Stimulated activated CD4-positive, alpha-beta T cell treated with anti-CD3 and anti-CD28 coated beads, Interleukin-1b, Interleukin-23, amount 100 ng/mL, for 24 hours (primary cell): ENCODE measurements around the gene CELF5.

Source experiments
- DNase-seq, 4 experiments: peaks; one replicate each; pipeline ENCODE4 v3.0.0-alpha.2; 2020; ENCODE audit warnings: low read depth in 4 of 4, low spot score in 1 of 4

The CELF5 gene

GRCh38 chr19:3238066-3238561 lies 13.7 kb downstream of the CELF5 start:
- DNase-seq, result no peak

DNA sequence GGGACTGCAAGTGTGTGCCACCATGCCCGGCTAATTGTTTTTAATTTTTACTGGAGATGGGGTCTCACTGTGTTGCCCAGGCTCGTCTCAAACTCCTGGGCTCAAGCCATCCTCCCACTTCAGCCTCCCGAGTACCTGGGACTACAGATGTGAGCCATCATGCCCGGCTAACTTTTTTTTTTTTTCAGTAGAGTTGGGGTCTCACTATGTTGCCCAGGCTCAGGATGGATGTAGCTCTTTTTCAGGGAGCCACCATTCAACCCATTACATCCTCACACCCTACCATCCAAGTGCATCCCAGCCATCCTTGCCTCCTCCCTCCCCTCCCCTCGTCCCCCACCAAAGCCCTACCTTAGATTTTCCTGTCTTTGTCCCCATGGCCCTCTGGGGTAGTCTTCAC lies 14.9 kb downstream of the CELF5 start:
- no peak for DNase-seq

- peak; percentile 19 to 41 (median 28) for DNase-seq
Measured at GRCh38 chr19:3243819-3244700, 19.6 kb downstream of the CELF5 start.

DNA sequence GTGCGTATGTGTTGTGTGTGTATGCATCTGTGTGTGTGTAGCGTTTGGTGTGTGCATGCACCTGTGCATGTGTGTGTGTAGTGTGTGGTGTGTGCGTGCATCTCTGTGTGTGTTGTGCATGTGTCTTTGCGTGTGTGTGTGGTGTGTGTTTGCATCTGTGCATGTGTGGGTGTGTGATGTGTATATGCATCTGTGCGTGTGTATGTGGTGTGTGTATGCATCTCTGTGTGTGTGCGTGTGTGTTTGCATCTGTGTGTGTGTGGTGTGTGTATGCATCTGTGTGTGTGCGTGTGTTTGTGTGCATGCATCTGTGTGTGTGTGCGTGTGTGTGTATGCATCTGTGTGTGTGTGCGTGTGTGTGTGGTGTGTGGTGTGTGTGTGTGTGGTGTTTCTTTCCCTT lies 20.6 kb downstream of the CELF5 start:
- no peak for DNase-seq

DNA sequence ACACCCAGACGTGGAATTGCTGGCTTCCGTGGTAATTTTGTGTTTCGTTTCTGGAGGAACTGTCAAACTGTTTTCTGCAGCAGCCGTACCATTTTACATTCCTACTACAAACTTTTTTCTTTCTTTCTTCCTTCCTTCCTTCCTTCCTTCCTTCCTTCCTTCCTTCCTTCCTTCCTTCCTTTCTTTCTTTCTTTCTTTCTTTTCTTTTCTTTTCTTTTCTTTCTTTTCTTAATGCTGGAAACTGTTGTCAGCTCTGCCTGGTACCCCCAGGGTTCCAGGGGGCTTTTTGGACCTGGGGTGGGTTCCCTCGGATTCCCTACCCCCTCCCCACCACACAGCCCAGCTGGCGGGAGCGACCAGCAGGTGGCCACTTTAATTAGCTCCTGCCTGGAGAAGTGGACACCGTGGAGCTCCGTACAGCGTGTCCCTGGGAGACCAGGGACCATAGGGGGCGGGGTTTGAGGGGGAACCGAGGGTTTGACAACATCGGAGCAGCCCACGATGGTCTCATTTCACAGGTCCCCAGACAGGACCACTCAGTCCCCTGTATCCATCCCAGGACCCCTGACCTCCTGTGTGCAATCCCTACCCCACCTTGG lies 24.4 kb downstream of the CELF5 start:
- DNase-seq, result no peak

DNA sequence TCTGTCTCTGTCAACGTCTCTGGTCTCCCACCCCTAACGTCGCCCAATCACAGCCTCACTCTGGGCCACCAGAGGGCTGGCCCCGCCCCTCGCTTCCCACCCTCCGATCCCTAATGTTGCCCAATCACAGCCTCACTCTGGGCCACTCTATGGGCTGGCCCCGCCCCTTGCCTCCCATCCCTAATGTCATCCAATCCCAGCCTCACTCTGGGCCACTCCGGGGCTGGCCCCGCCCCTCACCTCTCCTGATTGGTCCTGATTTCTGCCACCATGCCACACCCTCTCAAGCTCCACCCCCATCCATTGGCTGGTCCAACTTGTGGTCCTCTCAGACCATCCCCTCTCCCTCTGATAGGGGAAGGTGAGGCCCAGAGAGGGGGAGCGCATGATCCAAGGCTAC lies 24.9 kb downstream of the CELF5 start:
- DNase-seq, result peak in 1 of 4 experiments; percentile 16

GRCh38 chr19:3250675-3251074 lies 26.2 kb downstream of the CELF5 start:
- DNase-seq, result peak; percentile 11 to 44 (median 26)

- no peak for DNase-seq
Measured at GRCh38 chr19:3251229-3251628, 26.8 kb downstream of the CELF5 start.

DNA sequence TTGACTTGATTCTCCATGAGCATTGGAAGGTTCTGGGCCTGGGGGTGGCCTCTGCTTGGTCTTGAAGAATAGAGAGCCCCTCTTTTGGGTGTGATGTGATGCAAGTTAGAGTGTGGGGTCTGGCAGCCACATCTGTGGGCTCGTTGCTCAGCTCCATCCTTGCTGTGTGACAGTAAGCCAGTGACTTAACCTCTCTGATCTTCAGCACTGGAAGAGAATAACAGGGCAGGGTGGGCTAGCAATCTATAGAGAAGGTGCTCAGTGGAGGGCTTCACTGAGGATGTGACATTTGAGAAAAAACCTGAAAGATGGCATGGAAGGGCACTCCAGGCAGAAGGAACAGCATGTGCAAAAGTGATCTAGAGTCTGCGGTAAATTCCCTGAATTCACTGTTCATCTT lies 28.2 kb downstream of the CELF5 start:
- DNase-seq, result no peak

GRCh38 chr19:3253270-3253669 lies 28.8 kb downstream of the CELF5 start:
- no peak for DNase-seq

DNA sequence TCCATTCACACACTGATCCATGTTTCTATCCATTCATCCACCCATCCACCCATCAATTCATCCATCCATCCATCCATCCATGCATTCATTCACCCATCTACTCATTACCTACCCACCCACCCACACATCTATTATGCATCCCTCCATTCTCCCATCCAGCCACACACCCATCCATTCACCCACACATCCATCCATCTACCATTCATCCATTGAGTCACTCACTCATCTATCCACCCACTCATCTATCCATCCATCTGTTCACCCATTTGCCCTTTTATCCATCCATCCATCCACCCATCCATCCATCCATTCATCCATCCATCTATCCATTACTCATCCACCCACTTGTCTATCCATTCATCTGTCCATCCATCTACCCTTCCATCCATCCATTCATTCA lies 30.1 kb downstream of the CELF5 start:
- DNase-seq, result no peak

GRCh38 chr19:3257071-3257470 lies 32.6 kb downstream of the CELF5 start:
- DNase-seq, result no peak

DNA sequence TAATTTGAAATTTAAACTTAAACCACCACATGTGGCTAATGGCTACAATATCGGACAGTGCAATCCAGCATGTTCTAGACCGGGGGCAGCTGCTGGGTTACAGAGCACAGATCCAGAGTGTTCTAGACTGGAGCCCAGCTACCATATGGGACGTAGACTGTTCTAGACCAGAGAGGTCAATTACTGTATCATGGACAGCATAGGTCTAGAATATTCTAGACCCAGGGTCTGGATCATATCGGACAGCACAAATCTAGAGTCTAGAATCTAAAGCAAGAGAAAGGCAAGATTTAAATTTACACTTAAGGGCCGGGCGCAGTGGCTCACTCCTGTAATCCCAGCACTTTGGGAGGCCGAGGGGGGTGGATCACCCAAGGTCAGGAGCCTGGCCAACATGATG lies 37.9 kb downstream of the CELF5 start:
- DNase-seq, result no peak

GRCh38 chr19:3263866-3264265 lies 39.4 kb downstream of the CELF5 start:
- DNase-seq, result no peak

- DNase-seq, result no peak
Measured at GRCh38 chr19:3265432-3265831, 41.0 kb downstream of the CELF5 start.

DNA sequence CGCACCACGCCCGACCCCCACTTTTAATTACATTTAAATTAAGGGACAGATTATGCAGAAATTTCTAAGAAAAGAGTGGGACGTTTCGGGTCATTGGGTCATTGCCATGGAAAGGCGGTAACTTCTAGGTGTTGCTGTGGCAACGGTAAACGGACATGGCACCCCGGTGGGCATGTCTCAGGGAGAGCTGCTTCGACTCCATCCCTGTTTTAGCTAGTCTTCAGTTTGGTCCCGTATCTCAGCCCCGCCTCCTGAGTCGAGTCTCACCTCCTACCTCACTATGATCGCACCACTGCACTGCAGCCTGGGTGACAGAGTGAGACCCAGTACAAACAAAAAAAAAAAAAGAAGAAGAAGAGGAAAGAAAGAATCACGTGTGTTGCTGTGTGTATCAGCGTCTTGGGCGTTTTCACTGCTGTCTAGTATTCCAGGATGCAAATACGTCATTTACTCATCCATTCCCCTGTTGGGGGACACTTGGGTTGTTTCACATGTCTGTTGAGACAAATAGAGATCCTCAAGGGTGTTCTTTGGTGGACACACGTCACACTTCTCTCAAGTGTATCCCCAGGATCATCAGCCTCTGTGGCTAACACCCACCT lies 41.7 kb downstream of the CELF5 start:
- DNase-seq, result no peak

- no peak for DNase-seq
Measured at GRCh38 chr19:3266792-3267514, 42.5 kb downstream of the CELF5 start.

GRCh38 chr19:3268326-3268725 lies 43.9 kb downstream of the CELF5 start:
- no peak for DNase-seq

- DNase-seq, result no peak
Measured at GRCh38 chr19:3268763-3269162, 44.3 kb downstream of the CELF5 start.

- DNase-seq, result no peak
Measured at GRCh38 chr19:3269916-3270671, 45.6 kb downstream of the CELF5 start.

GRCh38 chr19:3270902-3271301 lies 46.4 kb downstream of the CELF5 start:
- DNase-seq, result peak in 2 of 4 experiments; percentile 38 to 49
